ENCODE results near the gene CBLC.

GRCh38 chr19:44748426-44749254 lies 29.1 kb upstream of the CBLC start, which contains the start of gene BCL3:
- no peak for TF ChIP-seq CTCF (IDR thresholded peaks at IDR 0.05)
- no peak for TF ChIP-seq EZH2 (IDR thresholded peaks at IDR 0.05; ENCODE audit: borderline replicate concordance, insufficient read depth, low read depth, low read length, poor library complexity, severe bottlenecking)

Data from B cell (primary cell).